Measurements from ENCODE around the gene TRIM17.

The TRIM17 gene

DNA sequence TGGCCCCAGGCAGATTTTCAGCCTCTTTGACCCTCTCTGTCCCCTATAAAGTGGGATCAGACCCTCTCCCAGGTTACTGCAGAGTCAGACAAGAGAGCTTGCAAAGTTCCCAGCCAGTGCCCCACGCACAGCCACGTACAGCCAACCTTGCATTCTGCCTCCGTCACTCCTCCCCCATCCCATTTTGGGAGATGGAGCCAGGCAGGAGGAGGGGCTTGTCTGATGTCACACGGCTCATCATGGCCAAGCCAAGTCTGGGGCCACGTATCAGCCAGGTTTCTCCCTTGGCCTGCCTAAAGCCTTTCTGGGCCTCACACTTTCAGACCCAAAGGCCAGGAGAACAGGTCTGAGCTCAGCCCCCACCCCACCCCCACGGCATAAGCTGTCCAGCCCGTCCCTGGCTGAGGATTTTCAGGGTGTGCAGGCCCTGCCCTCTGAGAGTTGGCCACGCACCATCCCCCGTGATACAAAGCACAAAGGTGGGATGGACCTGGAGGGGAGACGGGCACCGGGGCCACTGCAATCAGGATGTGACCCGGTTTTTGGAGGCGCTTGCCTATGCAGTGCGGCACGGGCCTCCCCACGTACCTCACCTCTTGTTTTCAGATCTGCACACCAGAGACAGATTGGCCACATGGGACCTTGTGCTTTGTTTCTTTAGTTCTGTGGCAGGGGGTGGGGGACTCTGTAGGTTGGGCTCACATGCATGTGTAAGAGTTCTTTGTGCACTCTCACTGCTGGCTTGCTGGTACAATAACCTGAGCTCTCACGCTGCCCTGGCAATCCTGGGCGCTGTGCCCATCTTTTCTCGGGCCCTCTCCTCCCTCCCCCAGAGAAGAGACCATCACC is 57.7 kb downstream of the TRIM17 start:
- ATAC-seq (ENCODE audit: low read depth), result no peak
- TF ChIP-seq, protein P1, sequence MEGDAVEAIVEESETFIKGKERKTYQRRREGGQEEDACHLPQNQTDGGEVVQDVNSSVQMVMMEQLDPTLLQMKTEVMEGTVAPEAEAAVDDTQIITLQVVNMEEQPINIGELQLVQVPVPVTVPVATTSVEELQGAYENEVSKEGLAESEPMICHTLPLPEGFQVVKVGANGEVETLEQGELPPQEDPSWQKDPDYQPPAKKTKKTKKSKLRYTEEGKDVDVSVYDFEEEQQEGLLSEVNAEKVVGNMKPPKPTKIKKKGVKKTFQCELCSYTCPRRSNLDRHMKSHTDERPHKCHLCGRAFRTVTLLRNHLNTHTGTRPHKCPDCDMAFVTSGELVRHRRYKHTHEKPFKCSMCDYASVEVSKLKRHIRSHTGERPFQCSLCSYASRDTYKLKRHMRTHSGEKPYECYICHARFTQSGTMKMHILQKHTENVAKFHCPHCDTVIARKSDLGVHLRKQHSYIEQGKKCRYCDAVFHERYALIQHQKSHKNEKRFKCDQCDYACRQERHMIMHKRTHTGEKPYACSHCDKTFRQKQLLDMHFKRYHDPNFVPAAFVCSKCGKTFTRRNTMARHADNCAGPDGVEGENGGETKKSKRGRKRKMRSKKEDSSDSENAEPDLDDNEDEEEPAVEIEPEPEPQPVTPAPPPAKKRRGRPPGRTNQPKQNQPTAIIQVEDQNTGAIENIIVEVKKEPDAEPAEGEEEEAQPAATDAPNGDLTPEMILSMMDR (IDR thresholded peaks at IDR 0.05; ENCODE audit: poor library complexity, severe bottlenecking), result no peak
- no peaks in the 10 kb centered on the region for H3K36me3 ChIP-seq (ENCODE audit: low read depth)
- H3K4me1 ChIP-seq (ENCODE audit: insufficient read depth, poor library complexity, severe bottlenecking), result no peaks in the 10 kb centered on the region
- no peaks in the 10 kb centered on the region for H3K27me3 ChIP-seq (ENCODE audit: insufficient read depth, poor library complexity, severe bottlenecking)
- no peak for DNase-seq (ENCODE audit: low spot score)
- H3K4me3 ChIP-seq (ENCODE audit: severe bottlenecking), result no peak overlapping the region
- H3K27ac ChIP-seq (ENCODE audit: poor library complexity, severe bottlenecking), result no peak overlapping the region
- H3K9me3 ChIP-seq (ENCODE audit: severe bottlenecking), result no peaks in the 10 kb centered on the region

DNA sequence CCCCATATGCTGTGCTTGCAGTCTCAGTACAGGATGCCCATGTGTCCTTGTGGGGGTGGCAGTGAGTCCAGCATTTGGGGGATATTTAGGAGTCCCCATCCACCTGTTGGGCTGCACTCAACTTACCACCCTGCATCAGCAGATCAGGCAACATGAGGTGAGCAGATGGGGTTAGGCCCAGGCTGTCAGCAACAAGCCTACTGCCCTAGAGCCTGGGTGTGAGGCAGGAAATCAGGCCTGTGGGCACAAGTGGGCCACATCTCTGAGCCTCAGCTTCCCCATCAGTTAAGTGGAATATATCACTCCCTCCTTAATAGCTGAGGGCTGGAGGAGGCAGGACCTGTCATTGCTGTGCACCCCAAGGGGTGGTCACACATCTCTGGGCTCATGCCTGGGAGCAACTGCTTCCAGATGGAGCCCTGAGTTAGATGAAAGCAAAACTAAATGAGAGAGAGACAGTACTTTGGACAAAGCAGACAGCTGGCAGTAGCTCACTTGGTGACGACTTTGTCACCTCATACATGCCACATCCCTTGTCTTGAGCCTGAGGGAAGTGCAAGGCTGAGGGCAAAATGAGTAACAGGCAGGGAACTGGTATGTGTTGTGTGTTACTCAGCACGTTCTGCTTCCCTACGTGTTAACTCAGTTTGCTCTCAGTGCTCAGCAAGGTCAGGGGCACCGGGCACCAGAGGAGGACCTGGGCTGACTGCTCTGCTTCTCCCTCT is 58.5 kb downstream of the TRIM17 start:
- H3K36me3 ChIP-seq (ENCODE audit: low read depth), result no peaks in the 10 kb centered on the region
- no peak for DNase-seq (ENCODE audit: low spot score)
- H3K4me3 ChIP-seq (ENCODE audit: severe bottlenecking), result no peak overlapping the region
- no peak for ATAC-seq (ENCODE audit: low read depth)
- TF ChIP-seq, protein P1 (IDR thresholded peaks at IDR 0.05; ENCODE audit: poor library complexity, severe bottlenecking), result no peak
- no peak overlapping the region for H3K27ac ChIP-seq (ENCODE audit: poor library complexity, severe bottlenecking)
- H3K27me3 ChIP-seq (ENCODE audit: insufficient read depth, poor library complexity, severe bottlenecking), result no peaks in the 10 kb centered on the region
- no peaks in the 10 kb centered on the region for H3K9me3 ChIP-seq (ENCODE audit: severe bottlenecking)
- H3K4me1 ChIP-seq (ENCODE audit: insufficient read depth, poor library complexity, severe bottlenecking), result no peaks in the 10 kb centered on the region

Measured in RWPE2 (cell line).